ENCODE data around the gene CPEB3. TPM values are rescaled to one million over a fixed set of nuclear protein-coding genes. Genes with fewer than 3 reads are reported as not detected.
A peak's percentile ranks its signal among the peaks of the same experiment; 100 is the strongest.
"Not testable (repeated sequence)": the region's sequence is repeated elsewhere in the genome, so short reads cannot be mapped to it uniquely, and the experiment has no call there.

Gene CPEB3
- total RNA-seq (1 to 10 TPM; 2.1 to 8.4 TPM), polyA plus RNA-seq (1 to 10 TPM; 4.8 to 5.4 TPM)

DNA sequence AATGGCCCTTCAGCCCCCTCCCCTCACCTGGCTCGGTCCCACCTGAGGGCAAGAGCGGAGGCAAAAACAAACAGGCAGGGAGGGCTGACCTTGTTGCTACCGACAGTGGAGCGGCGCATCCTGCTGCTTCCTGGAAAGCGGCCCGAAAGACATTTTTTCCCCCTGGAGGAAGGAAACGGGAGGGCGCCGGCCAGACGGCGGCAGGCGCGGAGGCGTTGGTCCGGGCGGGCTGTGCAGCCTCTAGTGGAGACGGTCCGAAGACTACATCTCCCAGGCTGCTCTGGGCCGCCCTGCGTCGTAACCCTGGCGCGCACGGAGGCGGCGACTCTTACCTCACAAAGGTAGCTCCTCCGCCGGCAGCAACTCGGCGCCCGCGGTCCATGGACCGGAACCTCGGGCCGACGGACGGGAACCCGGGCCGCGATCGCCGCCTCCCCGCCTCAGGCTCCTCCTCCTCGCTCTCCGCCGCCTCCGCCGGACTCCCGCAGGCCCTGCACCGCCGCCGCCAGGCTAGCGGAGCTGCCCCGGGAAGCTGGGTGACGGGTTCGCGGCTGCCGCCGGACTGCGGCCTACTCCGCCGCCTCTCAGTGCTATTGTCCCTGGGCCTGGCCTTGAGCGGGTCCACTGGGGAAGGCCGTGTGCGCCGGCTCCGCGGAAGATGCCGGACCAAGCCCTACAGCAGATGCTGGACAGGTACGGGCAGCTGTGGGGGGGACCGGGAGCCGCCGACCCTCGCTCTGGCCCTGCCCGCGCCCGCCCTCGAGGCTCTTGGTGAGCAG, at the start of gene CPEB3, which contains the start of gene MARCHF5:
Gene CPEB3 (minus strand): TSS at position 242 of the 779 bp plus-strand sequence. CDS start 50,728 bp downstream, outside the sequence.
Gene MARCHF5 (plus strand): TSS at position 331 of the 779 bp plus-strand sequence. CDS start 328 bp downstream, at position 659.
- TF ChIP-seq SP1 (IDR thresholded peaks at IDR 0.05): peak; percentile 65
- TF ChIP-seq RAD21 (IDR thresholded peaks at IDR 0.05): peak; percentile 66 to 76
- no peak for TF ChIP-seq TAF1 (conservative IDR thresholded peaks at IDR 0.05)
- TF ChIP-seq HNF4G (IDR thresholded peaks at IDR 0.05): no peak
- TF ChIP-seq, protein P1, sequence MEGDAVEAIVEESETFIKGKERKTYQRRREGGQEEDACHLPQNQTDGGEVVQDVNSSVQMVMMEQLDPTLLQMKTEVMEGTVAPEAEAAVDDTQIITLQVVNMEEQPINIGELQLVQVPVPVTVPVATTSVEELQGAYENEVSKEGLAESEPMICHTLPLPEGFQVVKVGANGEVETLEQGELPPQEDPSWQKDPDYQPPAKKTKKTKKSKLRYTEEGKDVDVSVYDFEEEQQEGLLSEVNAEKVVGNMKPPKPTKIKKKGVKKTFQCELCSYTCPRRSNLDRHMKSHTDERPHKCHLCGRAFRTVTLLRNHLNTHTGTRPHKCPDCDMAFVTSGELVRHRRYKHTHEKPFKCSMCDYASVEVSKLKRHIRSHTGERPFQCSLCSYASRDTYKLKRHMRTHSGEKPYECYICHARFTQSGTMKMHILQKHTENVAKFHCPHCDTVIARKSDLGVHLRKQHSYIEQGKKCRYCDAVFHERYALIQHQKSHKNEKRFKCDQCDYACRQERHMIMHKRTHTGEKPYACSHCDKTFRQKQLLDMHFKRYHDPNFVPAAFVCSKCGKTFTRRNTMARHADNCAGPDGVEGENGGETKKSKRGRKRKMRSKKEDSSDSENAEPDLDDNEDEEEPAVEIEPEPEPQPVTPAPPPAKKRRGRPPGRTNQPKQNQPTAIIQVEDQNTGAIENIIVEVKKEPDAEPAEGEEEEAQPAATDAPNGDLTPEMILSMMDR (IDR thresholded peaks at IDR 0.05; ENCODE audit: low read depth, low read length, missing input control): peak; percentile 67
- TF ChIP-seq, protein P2, sequence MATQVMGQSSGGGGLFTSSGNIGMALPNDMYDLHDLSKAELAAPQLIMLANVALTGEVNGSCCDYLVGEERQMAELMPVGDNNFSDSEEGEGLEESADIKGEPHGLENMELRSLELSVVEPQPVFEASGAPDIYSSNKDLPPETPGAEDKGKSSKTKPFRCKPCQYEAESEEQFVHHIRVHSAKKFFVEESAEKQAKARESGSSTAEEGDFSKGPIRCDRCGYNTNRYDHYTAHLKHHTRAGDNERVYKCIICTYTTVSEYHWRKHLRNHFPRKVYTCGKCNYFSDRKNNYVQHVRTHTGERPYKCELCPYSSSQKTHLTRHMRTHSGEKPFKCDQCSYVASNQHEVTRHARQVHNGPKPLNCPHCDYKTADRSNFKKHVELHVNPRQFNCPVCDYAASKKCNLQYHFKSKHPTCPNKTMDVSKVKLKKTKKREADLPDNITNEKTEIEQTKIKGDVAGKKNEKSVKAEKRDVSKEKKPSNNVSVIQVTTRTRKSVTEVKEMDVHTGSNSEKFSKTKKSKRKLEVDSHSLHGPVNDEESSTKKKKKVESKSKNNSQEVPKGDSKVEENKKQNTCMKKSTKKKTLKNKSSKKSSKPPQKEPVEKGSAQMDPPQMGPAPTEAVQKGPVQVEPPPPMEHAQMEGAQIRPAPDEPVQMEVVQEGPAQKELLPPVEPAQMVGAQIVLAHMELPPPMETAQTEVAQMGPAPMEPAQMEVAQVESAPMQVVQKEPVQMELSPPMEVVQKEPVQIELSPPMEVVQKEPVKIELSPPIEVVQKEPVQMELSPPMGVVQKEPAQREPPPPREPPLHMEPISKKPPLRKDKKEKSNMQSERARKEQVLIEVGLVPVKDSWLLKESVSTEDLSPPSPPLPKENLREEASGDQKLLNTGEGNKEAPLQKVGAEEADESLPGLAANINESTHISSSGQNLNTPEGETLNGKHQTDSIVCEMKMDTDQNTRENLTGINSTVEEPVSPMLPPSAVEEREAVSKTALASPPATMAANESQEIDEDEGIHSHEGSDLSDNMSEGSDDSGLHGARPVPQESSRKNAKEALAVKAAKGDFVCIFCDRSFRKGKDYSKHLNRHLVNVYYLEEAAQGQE (IDR thresholded peaks at IDR 0.05): peak; percentile 75
- peak; percentile 38 for TF ChIP-seq NR2F2 (IDR thresholded peaks at IDR 0.05)
- TF ChIP-seq, protein P3, sequence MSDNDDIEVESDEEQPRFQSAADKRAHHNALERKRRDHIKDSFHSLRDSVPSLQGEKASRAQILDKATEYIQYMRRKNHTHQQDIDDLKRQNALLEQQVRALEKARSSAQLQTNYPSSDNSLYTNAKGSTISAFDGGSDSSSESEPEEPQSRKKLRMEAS (IDR thresholded peaks at IDR 0.05): no peak
- TF ChIP-seq RXRA (IDR thresholded peaks at IDR 0.05): peak in 1 of 2 donors; percentile 19
- peak; percentile 87 for TF ChIP-seq YY1 (IDR thresholded peaks at IDR 0.05)
- no peak for TF ChIP-seq FOXA1 (IDR thresholded peaks at IDR 0.05)
- no peak for TF ChIP-seq FOXA2 (IDR thresholded peaks at IDR 0.05)
- TF ChIP-seq JUND (IDR thresholded peaks at IDR 0.05): no peak
- peak; percentile 43 to 49 for TF ChIP-seq HNF4A (conservative IDR thresholded peaks at IDR 0.05)
- TF ChIP-seq, protein P4, sequence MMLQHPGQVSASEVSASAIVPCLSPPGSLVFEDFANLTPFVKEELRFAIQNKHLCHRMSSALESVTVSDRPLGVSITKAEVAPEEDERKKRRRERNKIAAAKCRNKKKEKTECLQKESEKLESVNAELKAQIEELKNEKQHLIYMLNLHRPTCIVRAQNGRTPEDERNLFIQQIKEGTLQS (IDR thresholded peaks at IDR 0.05): no peak
- peak; percentile 79 to 80 for TF ChIP-seq EGR1 (IDR thresholded peaks at IDR 0.05; ENCODE audit: low read depth in 2 of 2)
- TF ChIP-seq ZBTB33 (IDR thresholded peaks at IDR 0.05): no peak
- TF ChIP-seq GABPA (IDR thresholded peaks at IDR 0.05 in 1 of 2, conservative IDR thresholded peaks at IDR 0.05 in 1 of 2): peak in 1 of 2 donors; percentile 79
- H3K4me3 ChIP-seq (ENCODE audit: low read depth in 1 of 3, low read length in 3 of 3): peak within 1 kb of the TSS; percentile 82 to 99 (median 99)
- H3K4me1 ChIP-seq (ENCODE audit: control insufficient read depth in 4 of 4, insufficient read depth in 4 of 4, low read length in 3 of 4): peaks cover 5 to 10% (median 8%) of the 10 kb centered on the region in 4 donors
- no peaks in the 10 kb centered on the region for H3K9me3 ChIP-seq (ENCODE audit: control insufficient read depth in 4 of 4, low read length in 3 of 4)
- under 1% methylated on average over 79 of the region's 79 CpGs for WGBS
- H3K36me3 ChIP-seq (ENCODE audit: control insufficient read depth in 4 of 4, insufficient read depth in 3 of 4, low read depth in 1 of 4, low read length in 3 of 4): peaks cover 0 to 6% (median under 1%) of the 10 kb centered on the region in 4 donors
- H3K27me3 ChIP-seq (ENCODE audit: control insufficient read depth in 4 of 4, insufficient read depth in 4 of 4, low read length in 3 of 4): no peaks in the 10 kb centered on the region
- peak within 1 kb of the TSS; percentile 93 to 100 for H3K27ac ChIP-seq (ENCODE audit: low read depth in 1 of 2, low read length in 2 of 2)
- peak within 1 kb of the TSS; percentile 94 to 96 for H3K9ac ChIP-seq (ENCODE audit: low read depth in 1 of 2, low read length in 2 of 2)
- DNase-seq (ENCODE audit: low spot score): peak; percentile 92

GRCh38 chr10:92329927-92330326, 39.0 kb upstream of the CPEB3 start:
- WGBS: 96% methylated on average over 6 of the region's 6 CpGs
- DNase-seq (ENCODE audit: low spot score); H3K9me3 ChIP-seq (ENCODE audit: control insufficient read depth in 4 of 4, low read length in 3 of 4): not testable (repeated sequence)

More at GRCh38 chr10:92329927-92330326, 39.0 kb upstream of the CPEB3 start:
- not testable (repeated sequence) for H3K27ac ChIP-seq (ENCODE audit: low read depth in 1 of 2, low read length in 2 of 2); H3K27me3 ChIP-seq (ENCODE audit: control insufficient read depth in 4 of 4, insufficient read depth in 4 of 4, low read length in 3 of 4); H3K9ac ChIP-seq (ENCODE audit: low read depth in 1 of 2, low read length in 2 of 2); H3K36me3 ChIP-seq (ENCODE audit: control insufficient read depth in 4 of 4, insufficient read depth in 3 of 4, low read depth in 1 of 4, low read length in 3 of 4); H3K4me3 ChIP-seq (ENCODE audit: low read depth in 1 of 3, low read length in 3 of 3)
- peaks cover 2 to 11% (median 5%) of the 10 kb centered on the region in 4 donors for H3K4me1 ChIP-seq (ENCODE audit: control insufficient read depth in 4 of 4, insufficient read depth in 4 of 4, low read length in 3 of 4)

Measured in liver (tissue), 9 donors.